Prostate gland (tissue), 2 donors: Measurements from ENCODE around the gene PDE6B. TPM values are rescaled to one million over a fixed set of nuclear protein-coding genes. Genes with fewer than 3 reads are reported as not detected.

Source experiments
- DNase-seq: peaks from one replicate; pipeline ENCODE4 v3.0.0-alpha.2; 2019; ENCODE audit warnings: low spot score
- H3K27ac ChIP-seq, 2 donors: fragments of 200-600 bp; sonication (generic); 2 replicates each; pipeline ENCODE4 v1.5.1; 2017 to 2019
- H3K27me3 ChIP-seq: fragments of 200-600 bp; sonication (generic); replicated peaks from 2 replicates; pipeline ENCODE4 v1.5.1; 2019; ENCODE audit not compliant: insufficient read depth
- H3K36me3 ChIP-seq, 2 donors: fragments of 200-600 bp; sonication (generic); 1 replicate in 1 of 2; 2 replicates in 1 of 2; pipeline versions ENCODE4 v1.5.1 to v1.8.1; 2017 to 2019
- H3K4me1 ChIP-seq: fragments of 200-600 bp; sonication (generic); replicated peaks from 2 replicates; pipeline ENCODE4 v1.5.1; 2019
- H3K4me3 ChIP-seq, 2 donors: fragments of 200-600 bp; sonication (generic); 2 replicates each; pipeline ENCODE4 v1.5.1; 2017 to 2019
- H3K9me3 ChIP-seq: fragments of 200-600 bp; sonication (generic); 2 replicates; pipeline ENCODE4 v1.5.1; 2017
- POLR2A ChIP-seq: fragments of 450-650 bp; IDR thresholded peaks from one replicate; pipeline ENCODE4 v1.6.1; 2016; ENCODE audit warnings: antibody characterized with exemption, mild to moderate bottlenecking
- POLR2AphosphoS5 ChIP-seq: sonication (generic); formaldehyde crosslinking; IDR thresholded peaks from one replicate; pipeline ENCODE4 v1.6.1; 2017; ENCODE audit warnings: antibody characterized with exemption
- WGBS: methylation state at CpG from one replicate; pipeline ENCODE4 v1.1.5; 2018; 5-methylcytosine and 5-hydroxymethylcytosine counted together
- intact Hi-C: fragments of 100-400 bp; cut with DNase I; formaldehyde crosslinking; loops from one replicate; pipeline ENCODE4 v1.14.2; 2022
- total RNA-seq, 2 donors: library from RNA; depleted of rRNA; stranded (reverse); fragments of >200 nt; gene quantifications; one replicate each; pipeline ENCODE4 v1.1.0, GENCODE V29; 2016
- TF ChIP-seq, protein P1 (sequence below), 4 experiments: fragments of 200-600 bp in 2 of 4; fragments of 450-650 bp in 2 of 4; sonication (generic) in 2 of 4; IDR thresholded peaks; 1 replicate in 3 of 4; 2 replicates in 1 of 4; pipeline ENCODE4 v1.5.1; 2016 to 2019; ENCODE audit warnings: antibody characterized with exemption in 4 of 4, mild to moderate bottlenecking in 2 of 4, moderate library complexity in 2 of 4

Gene PDE6B
- total RNA-seq, 2 donors from 2014 or later: 8.0 to 9.3 TPM

DNA sequence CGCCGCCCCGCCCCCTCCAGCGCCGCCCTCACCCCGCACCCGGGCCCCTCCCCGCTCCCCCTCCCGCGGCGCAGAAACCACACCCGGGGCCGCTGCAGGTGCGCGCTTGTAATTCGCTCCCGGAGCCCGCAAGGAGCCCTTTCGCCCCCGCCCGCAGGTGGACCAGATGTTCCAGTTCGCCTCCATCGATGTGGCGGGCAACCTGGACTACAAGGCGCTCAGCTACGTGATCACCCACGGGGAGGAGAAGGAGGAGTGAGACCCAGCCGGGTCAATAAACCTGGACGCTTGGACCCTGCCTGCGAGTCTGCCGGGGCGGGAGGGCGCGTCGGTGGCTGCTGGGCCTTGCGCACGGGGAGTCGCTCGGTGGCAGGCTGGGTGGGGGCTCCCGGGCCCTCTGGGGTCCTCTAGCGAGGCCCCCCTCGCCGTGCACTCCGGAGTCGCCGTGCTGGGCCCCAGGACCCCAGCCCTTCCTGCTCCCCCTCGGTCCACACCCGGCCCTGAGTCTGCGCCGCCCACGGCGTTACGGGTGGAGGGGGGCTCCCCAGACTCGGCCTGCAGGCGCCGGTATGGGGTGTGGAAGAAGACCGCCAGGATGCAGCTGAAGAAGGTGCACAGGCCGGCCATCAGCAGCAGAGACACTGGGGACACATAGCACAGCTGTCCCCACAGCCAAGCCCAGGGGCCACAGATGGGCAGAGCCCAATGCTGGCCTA is 56.5 kb downstream of the PDE6B start:
- H3K4me3 ChIP-seq: peak overlapping the region; percentile 12 to 26
- TF ChIP-seq POLR2A (no peak), POLR2AphosphoS5 (peak; percentile 25)
- TF ChIP-seq, protein P1, sequence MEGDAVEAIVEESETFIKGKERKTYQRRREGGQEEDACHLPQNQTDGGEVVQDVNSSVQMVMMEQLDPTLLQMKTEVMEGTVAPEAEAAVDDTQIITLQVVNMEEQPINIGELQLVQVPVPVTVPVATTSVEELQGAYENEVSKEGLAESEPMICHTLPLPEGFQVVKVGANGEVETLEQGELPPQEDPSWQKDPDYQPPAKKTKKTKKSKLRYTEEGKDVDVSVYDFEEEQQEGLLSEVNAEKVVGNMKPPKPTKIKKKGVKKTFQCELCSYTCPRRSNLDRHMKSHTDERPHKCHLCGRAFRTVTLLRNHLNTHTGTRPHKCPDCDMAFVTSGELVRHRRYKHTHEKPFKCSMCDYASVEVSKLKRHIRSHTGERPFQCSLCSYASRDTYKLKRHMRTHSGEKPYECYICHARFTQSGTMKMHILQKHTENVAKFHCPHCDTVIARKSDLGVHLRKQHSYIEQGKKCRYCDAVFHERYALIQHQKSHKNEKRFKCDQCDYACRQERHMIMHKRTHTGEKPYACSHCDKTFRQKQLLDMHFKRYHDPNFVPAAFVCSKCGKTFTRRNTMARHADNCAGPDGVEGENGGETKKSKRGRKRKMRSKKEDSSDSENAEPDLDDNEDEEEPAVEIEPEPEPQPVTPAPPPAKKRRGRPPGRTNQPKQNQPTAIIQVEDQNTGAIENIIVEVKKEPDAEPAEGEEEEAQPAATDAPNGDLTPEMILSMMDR (IDR thresholded peaks at IDR 0.05): no peak
- peaks cover 8% of the 10 kb centered on the region for H3K4me1 ChIP-seq
- peak; percentile 64 for DNase-seq
- intact Hi-C loops: no loop called here
- H3K36me3 ChIP-seq: no peaks in the 10 kb centered on the region
- peak overlapping the region in 1 of 2 donors; percentile 37 for H3K27ac ChIP-seq
- H3K27me3 ChIP-seq: no peaks in the 10 kb centered on the region
- no peaks in the 10 kb centered on the region for H3K9me3 ChIP-seq
- WGBS: 44% methylated on average over 51 of the region's 58 CpGs

DNA sequence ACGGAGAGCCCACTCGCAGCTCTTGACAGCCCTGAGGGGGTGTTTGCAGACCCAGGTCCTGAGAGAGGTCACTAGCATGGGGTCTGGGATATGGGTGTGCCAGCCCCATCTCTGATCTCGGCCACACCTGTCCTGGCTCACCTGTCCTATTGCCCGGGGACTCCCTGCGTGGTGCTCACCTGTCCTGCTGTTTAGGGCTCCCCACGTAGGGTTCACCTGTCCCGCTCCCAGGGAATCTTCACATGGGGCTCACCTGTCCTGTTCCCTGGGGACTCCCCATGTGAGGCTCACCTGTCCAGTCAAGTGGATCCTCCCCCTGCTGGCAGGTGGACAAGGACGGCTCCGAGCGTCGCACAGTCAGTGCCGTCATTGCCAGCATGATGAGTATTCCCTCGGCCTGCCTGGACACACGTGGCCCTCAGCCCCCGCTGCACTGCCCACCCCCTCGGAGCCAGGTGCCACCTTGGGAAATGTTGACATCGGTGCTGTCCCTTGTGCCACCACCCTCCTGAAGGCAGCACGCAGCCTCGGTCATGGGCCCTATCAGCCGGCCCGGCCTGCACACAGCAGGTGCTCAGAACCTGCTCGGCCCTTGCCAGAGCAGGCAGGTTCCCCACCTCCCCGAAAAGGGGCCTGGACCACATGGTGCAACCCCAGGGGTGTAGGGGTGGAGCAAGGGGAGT is 57.3 kb downstream of the PDE6B start:
- 78% methylated on average over 23 of the region's 23 CpGs for WGBS
- intact Hi-C loops: no loop called here
- peak overlapping the region in 1 of 2 donors; percentile 37 for H3K27ac ChIP-seq
- H3K27me3 ChIP-seq: no peaks in the 10 kb centered on the region
- no peak for TF ChIP-seq POLR2AphosphoS5
- TF ChIP-seq, protein P1 (IDR thresholded peaks at IDR 0.05): peak in 1 of 4 experiments; percentile 11
- TF ChIP-seq POLR2A: no peak
- peaks cover 4% of the 10 kb centered on the region for H3K4me1 ChIP-seq
- no peak overlapping the region for H3K4me3 ChIP-seq
- H3K36me3 ChIP-seq: no peaks in the 10 kb centered on the region
- H3K9me3 ChIP-seq: no peaks in the 10 kb centered on the region
- DNase-seq: no peak

DNA sequence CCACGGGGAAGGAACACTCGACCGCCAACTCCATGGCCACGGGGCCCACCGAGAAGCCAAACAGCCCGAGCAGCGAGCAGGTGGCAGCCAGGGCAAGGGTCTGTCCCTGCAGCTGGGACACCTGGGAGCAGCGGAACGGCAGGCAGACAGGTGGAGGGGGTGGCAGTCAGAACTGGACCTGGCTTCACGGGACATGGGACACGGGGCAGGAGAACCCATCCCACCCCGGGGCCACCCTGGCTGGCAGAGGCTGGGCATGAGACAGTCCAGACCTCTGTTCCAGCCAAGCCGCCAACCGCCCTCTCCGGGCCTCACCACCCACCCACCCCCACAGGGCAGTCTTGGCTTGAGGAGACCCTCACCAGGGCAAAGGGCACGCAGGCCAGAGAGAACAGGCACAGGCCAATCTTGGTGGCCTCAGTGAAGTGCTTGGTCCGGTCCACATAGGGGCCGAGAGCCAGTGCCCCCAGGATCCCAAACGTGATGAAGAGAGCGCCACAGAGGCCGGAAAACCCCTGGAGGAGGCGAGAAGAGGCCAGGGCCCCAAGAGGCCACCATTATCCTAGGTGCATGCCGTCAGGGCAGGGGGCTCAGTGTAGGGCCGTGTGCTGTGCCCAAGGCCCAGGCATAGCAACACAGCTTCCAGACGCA is 58.0 kb downstream of the PDE6B start:
- Histone ChIP-seq H3K27ac (no peak overlapping the region), H3K9me3 (no peaks in the 10 kb centered on the region), H3K36me3 (no peaks in the 10 kb centered on the region), H3K4me1 (peaks cover 3% of the 10 kb centered on the region), H3K27me3 (no peaks in the 10 kb centered on the region), H3K4me3 (no peak overlapping the region)
- TF ChIP-seq, protein P1 (IDR thresholded peaks at IDR 0.05): no peak
- TF ChIP-seq POLR2A: no peak
- TF ChIP-seq POLR2AphosphoS5: no peak
- WGBS: 73% methylated on average over 22 of the region's 25 CpGs
- no peak for DNase-seq
- intact Hi-C loops: no loop called here

DNA sequence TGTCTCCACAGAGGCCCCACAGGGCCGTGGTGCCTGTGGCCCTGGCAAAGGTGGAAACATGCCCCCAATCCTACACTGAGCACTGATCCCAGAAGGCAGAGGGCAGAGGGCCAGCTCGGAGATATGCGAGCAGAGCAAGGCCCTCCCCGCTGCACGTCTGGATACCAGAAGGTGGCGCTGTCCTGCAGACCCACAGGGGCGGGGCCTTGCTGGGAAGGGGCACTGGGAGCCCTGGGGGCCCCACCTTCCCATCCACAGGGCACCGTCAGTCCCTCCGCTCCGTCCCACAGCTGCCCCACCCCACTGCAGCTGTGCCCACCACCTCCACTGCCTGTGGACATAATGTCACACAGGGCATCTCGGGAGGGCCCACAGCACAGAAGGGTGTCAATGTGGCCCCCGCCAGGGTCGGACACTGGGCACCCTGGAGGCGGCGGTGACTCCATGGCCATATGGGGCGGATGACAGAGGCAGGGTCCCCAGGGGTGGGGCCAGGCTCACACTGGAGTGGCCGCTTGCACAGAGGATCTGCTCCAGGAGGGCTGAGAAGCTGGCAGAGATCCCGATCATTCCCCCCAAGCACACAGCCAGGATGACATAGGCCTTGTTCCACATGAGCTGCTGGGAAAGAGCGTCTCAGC is 58.7 kb downstream of the PDE6B start:
- intact Hi-C loops: no loop called here
- Histone ChIP-seq H3K4me1 (peaks cover 3% of the 10 kb centered on the region), H3K27me3 (no peaks in the 10 kb centered on the region), H3K9me3 (no peaks in the 10 kb centered on the region), H3K4me3 (no peak overlapping the region), H3K36me3 (no peaks in the 10 kb centered on the region), H3K27ac (no peak overlapping the region)
- TF ChIP-seq POLR2A (no peak), POLR2AphosphoS5 (peak; percentile 37)
- TF ChIP-seq, protein P1 (IDR thresholded peaks at IDR 0.05): peak in 3 of 4 experiments; percentile 61 to 66 (median 62)
- 46% methylated on average over 17 of the region's 19 CpGs for WGBS
- peak; percentile 62 for DNase-seq
